Measurements from ENCODE around the gene MAP3K7.

MAP3K7 gene

DNA sequence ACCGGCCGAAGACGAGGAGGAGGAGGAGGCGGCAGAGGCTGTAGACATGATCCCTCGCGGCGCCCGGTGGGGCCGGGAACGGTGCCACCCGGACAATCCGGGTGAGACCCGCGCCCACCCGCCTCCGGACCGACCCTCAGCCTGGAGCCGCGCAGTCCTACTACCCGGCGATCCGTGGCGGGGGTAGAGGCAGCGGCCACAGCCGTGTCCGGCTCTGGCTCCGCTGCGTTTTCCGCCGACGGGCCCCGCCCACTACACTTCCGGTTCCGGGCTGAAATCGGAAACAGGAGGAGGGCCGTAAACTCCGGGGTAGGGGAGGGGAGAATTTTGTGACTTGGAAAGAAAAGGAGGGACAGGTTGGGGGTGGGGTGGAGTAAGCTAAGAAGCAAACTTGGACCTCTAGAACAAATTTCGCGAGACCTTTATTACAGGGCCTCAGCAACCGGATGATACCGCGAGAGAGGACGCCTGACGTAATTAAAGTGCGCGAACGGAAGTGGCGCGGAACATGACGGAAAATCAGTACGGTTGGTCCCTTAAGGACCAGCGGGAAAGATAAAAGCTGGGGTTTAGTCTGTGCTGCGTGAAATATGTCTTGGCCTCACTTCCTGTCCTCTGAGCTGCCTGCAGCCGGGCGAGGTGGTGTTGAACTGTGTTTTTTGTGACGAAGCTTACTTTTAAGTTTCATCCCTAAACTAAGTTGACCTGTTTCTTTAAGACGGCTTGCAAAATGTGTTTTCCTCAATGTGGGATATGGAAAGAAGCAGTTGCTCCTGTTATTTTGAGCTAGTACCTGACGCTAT is at the start of gene MAP3K7:
MAP3K7 (minus strand) TSS at position 237 of the 803 bp plus-strand sequence; CDS start at position 48, 189 bp downstream.
- peak; percentile 96 for DNase-seq

DNA sequence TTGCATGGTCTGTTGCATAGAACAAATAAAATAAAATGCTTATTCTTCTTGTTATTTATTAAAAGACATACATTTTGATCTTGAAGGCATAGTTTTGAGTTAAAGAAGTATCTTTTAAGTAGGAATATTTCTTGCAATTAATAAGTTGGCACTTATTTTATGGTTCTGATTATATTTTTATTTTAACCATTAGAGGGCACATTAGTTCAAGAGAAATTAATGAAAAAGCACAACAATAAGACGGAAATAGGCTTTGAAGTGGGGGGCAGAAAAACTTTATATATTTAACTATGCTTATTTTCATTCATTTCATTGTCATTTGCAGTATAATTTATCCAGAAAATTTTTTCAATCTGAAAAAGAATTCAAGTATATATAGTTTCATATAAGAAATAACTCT is 44.2 kb upstream of the MAP3K7 start:
- DNase-seq, result no peak

- no peak for DNase-seq
Observed at GRCh38 chr6:90621581-90621980, 34.7 kb upstream of the MAP3K7 start.

DNA sequence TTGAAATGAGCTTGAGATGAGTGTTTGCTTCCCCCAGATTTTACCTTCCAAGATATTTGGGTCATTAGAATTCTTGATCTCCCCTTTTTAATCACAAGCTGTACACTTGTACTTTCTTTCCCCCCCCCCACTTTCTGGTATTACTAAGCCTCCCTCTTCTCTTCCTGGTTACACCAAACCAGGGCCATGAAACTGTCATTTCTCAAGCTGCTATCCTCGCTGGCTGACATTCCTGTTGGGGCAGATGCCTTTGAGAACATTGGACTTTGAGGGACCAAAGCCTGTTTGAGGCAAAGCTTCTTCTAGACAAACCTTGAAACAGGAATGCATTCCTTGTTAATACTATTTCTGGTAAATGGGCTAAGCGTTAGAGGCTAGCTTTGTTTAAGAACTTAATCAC is 32.3 kb upstream of the MAP3K7 start:
- no peak for DNase-seq

- DNase-seq, result no peak
Observed at GRCh38 chr6:90612313-90612680, 25.4 kb upstream of the MAP3K7 start.

GRCh38 chr6:90611543-90612312 is 24.9 kb upstream of the MAP3K7 start:
- peak; percentile 37 for DNase-seq

DNA sequence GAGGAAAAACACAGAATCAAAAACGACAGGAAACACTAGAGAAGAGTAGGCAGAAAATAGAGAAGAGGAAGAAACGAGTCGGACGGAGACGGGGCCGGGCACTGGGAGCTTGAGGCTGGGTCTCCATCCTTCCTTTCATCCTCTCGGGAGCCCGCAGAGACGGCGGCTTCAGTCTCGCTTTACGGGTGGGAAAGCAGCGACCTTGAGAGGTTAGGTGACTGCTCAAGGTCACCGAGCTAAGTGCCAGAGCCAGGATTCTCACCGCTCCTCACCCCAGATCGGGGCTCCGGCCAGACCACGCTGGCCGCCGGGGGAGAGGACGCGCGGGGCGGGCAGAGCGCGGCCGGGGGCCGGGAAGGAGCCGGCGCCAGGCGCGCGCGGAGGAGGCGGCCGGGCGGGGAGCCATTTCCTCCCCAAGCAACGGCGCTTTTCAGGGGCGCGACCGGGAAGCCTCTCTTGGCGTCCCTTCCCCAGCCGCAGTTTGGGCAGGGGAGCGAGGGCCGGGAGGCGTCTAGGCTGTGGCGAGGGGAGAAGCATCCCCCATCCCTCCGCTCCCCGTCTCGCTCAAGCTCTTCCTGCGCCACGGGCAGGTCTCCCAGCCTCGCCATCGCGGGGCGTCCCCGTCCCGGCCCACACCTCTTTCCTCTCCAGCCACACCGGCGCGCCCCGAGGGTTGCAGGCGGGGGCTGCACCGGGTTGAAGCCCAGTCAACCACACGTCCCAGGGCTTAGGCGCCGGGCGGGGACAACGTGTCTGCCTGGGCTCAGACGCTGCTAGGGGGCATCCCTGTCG is 24.1 kb upstream of the MAP3K7 start:
- no peak for DNase-seq

GRCh38 chr6:90610301-90610750 is 23.5 kb upstream of the MAP3K7 start:
- no peak for DNase-seq

DNA sequence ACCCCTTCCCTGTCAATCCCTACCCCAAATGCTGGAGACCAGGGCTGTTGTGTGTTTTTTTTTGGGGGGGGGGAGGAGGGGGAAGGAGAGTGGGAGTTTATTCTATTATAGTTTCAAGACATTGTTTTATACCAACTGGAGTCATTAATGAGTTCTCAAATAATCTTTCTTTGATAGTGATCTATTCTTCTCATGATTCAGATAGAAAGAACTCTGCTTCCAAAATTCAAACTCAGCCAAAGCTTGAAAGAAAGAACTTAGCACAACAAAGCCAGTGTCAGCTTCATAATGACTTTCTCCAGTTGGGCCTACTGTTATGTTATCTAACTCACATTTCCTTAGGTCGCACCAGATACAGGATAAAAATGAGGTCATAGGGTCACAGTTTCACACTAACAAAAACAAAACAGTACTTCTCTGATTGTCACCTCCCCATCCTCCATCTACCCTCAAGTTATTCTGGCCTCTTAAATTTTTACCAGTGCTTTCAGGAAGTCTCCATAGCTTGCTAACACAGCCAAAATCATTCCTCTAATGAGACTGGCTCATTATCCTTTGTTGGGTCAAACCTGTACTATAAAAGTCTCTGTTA is 19.0 kb upstream of the MAP3K7 start:
- DNase-seq, result no peak

- DNase-seq, result no peak
Observed at GRCh38 chr6:90604546-90604945, 17.7 kb upstream of the MAP3K7 start.

DNA sequence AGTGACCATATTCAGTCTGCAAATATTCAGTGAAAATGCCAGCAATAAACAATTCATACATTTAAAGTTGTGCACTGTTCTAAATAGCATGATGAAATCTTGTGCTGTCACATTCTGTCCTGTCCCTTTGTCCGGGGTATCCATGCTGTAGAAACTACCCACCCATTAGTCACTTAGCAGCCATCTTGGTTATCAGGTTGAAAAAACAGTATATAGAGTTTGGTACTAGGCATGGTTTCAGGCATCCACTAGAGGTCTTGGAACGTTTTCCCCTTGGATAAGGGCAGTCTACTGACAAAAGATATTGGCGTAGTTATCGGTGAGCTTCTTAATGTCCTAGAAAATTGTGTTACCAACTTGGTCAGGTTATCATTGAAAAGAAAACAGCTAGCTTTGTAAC is 12.3 kb upstream of the MAP3K7 start:
- no peak for DNase-seq

DNA sequence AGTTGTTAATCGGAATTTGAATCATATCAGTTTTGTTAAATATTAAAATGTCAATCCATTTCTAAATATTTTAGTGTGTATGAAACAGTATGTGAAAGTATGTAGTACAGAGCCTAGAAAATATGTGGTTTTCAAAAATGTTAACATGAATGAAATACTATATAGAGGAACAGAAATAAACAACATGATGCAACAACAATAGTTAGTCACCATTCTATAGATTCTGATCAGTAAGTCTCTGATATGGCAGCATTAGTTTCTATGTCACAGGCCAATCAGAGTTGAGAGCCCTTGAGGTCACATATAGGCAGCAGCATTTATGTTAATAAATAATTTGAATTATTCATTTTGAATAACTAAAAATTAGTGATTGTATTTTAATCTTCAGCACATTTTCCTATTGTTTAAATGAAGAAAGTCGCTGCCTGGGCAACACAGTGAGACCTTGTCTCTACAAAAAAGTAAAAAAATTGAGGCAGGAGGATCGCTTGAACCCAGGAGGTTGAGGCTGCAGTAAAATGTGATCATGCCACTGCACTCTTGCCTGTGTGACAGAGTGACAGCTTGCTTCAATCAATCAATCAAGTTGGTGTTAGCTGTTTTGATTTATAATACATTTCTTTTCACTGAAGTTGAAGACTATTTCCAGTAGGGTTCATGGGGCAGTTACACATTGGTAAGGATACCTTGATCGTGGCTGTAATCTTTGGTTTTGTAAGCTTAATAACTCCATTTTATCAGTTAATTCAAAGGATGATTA is 11.5 kb upstream of the MAP3K7 start:
- no peak for DNase-seq

DNA sequence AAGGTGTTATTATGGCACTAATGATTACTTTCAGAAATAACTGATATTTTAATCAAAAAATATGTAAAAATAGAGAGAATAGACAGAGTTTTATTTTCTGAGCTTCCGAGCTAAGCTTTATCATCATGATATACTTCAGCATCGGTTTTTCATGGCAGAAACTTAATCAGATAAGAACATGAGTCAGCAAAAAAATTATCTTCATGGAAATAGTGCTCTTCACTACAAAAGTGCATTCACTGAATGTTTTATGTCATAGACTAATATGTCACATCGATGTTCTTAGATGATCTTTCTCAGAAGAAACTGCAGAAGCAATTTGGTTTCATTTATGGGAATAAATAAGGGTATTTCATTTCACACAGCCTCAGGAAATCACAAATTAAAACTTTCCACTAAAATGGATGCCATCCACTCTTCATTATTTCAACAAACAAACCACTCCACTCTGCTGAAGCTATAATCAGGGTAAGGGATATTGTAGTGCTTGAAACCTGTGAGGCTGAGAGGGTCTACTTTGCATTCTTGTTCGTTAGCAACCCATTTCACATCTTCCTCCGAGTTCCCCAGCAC is 10.2 kb upstream of the MAP3K7 start:
- DNase-seq, result no peak

GRCh38 chr6:90595854-90596253 is 9.0 kb upstream of the MAP3K7 start:
- no peak for DNase-seq

- DNase-seq, result no peak
Observed at GRCh38 chr6:90586546-90586835, 381 bp downstream of the MAP3K7 start.

DNA sequence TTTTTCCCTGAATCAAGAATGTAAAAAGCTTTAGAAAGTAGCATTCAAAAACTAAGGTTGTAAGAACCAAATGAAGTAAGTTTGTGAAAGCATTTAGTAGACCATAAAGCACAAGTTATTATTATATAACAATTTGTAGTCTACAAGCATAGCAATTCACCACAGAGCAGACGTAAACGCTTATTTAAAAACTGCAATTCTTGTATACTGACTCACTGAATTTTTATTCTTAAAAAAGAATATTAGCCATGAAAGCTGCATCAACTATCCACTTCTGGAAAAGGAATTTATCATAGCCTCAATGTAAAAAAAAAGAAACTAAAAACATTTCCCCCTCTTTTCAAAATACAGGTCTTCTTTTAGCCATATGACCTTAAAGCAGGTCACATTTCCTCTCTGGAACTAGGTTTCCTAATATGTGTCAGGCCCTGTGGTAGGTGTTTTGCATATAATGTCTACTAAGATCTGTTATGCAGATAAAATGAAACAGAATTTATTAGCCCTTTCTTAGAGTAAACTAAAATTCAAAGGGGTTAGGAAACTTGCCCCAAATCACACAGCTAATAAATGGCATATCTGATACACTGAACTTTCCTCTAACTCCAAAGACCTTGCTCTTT is 2.1 kb downstream of the MAP3K7 start:
- DNase-seq, result no peak

DNA sequence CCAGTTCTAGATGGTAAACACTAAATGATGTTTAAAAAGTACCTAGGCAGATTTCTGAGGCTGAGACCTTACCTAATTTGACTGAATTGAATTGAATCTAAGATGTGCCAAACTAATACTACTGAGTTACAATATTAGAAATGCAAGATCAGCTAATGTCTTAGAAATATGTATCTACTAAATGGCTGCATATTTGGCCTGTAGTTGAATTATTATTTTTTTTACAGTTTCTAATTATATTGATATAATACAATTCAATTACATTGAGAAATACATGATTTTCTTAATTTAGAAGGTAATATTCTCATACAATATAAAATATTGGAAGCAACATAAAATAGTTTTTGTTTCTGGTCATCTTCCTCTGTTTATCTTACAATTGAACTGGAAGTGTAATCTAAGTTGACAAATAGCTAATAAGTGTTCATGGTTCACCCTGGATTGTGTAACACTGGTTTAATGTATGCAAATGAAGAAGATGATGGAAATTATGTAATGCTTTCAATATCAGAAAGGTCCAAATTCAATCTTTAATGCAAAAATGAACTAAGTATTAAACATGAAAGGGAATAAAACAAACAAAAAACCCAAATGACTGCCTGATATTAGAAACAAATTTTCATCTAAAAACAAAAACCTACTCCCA is 2.9 kb downstream of the MAP3K7 start:
- no peak for DNase-seq

DNA sequence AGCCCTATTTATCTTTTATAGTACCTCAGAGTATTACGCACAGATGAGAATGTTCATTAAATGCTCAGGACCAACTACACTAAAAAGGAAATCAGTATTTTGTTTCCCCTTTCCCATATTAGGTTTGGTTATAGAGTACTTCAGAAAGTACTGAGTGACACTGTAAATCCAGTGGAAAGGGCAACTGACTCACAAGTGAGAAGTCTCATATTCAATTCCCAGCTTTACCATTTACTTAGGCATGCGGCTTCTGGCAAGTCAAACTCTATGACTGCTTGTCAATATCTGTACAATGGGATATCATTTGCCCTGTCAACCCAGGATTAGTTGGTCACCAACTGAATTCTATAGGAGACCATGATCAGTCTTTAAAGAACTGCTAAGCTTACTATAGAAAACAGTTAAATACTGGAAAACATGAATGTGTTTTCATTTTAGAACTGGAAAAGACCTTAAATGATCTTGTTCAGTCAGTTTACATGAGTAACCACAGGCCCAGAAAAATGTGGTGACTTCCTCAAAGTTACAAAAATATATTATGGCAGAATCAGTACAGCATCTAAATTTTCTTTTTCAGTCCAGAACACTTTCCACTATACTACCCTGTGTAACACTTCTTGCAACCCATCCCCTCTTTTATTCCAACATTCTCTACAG is 3.6 kb downstream of the MAP3K7 start:
- DNase-seq, result no peak

DNA sequence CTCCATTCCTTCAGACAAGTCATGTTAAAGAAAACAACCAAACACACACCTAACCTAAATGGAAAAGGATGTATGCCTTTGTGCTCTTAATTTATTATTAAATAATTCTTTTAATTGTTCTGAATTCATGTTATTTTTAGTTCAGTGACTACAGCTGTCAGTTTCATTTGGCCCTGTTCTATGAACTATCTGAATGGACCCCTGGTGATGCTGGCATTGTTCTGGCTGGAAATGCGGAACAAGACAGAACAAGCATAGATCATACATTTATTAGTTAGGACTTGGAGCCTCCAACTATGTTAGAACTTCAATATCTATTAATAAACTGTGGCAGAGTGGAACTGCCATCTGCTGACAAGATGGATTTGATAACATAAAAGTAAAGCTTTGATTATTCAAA is 5.7 kb downstream of the MAP3K7 start:
- peak; percentile 74 for DNase-seq

DNA sequence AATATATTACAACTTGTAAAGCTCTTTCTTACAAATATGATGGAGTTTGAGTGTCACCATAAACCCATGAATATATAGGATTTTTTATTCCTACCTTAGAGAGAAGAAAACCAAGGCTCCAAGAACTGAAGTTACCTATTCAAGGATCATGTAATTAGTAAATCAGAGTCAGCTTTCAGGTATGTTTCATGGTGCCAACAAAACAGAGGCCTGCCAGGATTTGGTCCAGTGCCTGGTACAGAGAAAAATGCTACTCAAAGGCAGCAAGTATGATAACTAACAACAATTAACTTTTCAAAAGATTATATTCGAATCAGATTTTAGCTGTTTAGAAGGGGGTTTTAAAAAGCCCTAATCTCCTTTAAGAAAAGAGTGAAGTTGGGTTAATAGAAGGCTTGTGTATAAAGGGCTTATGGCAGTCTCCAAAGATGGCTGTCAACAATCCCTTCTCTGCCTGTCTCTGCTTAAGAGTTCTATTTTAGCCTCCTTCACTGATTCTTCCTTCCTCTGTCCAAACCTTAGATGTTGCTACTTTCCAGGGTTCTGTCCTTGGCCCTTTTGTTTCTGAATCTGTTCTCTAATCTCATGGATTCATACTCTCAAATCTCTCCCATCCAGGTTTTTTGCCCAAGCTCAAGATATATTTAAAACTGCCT is 7.8 kb downstream of the MAP3K7 start:
- no peak for DNase-seq

Measured in NCI-H446 treated with DMSO at 0.1 percent for 48 hours (cell line).